PC-3 (cell line): ENCODE data around the gene URB1. TPM values are rescaled to one million over a fixed set of nuclear protein-coding genes. Genes with fewer than 3 reads are reported as not detected.

Experiments used
- ATAC-seq: fragments of 200-7000 bp; cut with Tn5 transposase; 2 replicates; pipeline ENCODE4 v1.9.1; 2020; ENCODE audit warnings: mild to moderate bottlenecking, moderate library complexity
- BruUV-seq: library from RNA; stranded (reverse); fragments of 400-500 nt; replicated peaks from 2 replicates; lab custom pipeline; 2021; lab: Mats Ljungman, UMichigan
- CTCF ChIA-PET: fragments of 300-600 bp; sonication (Branson Sonifier 250); formaldehyde crosslinking; loops from one replicate; lab custom pipeline; 2022; ENCODE audit warnings: antibody characterized with exemption; lab: Charles Lee
- POLR2A ChIA-PET: fragments of 300-600 bp; sonication (Branson Sonifier 250); formaldehyde crosslinking; loops from one replicate; lab custom pipeline; 2022; ENCODE audit warnings: antibody characterized with exemption; ENCODE audit not compliant: unreplicated experiment; lab: Charles Lee
- DNase-seq: peaks from one replicate; pipeline ENCODE4 v3.0.0-alpha.2; 2015
- H2AFZ ChIP-seq: fragments of 300-600 bp; sonication (generic); 2 replicates; pipeline ENCODE4 v1.6.0; 2016; ENCODE audit warnings: antibody characterized with exemption, low read length
- H3F3A ChIP-seq: fragments of 300-600 bp; sonication (generic); one replicate; pipeline ENCODE4 v1.6.0; 2017; ENCODE audit warnings: antibody characterized with exemption, low read length, control low read depth, mild to moderate bottlenecking; ENCODE audit not compliant: unreplicated experiment
- H3K27ac ChIP-seq: fragments of 300-600 bp; sonication (generic); 2 replicates; pipeline ENCODE4 v1.5.1; 2016; ENCODE audit warnings: mild to moderate bottlenecking, low read length
- H3K27me3 ChIP-seq: fragments of 300-600 bp; sonication (generic); 2 replicates; pipeline ENCODE4 v1.6.1; 2016; ENCODE audit warnings: low read length, mixed read lengths
- H3K36me3 ChIP-seq: fragments of 300-600 bp; sonication (generic); 2 replicates; pipeline ENCODE4 v1.6.1; 2016; ENCODE audit warnings: low read depth, mixed run types, low read length, mixed read lengths
- H3K4me1 ChIP-seq: fragments of 300-600 bp; sonication (generic); 2 replicates; pipeline ENCODE4 v1.5.1; 2016; ENCODE audit warnings: low read length; ENCODE audit not compliant: insufficient read depth
- H3K4me2 ChIP-seq: fragments of 300-600 bp; sonication (generic); 2 replicates; pipeline ENCODE4 v1.6.0; 2016; ENCODE audit warnings: low read length
- H3K4me3 ChIP-seq: fragments of 300-600 bp; sonication (generic); 2 replicates; pipeline ENCODE4 v1.5.1; 2016; ENCODE audit warnings: mild to moderate bottlenecking, low read length, mixed read lengths
- H3K79me2 ChIP-seq: fragments of 300-600 bp; sonication (generic); 2 replicates; pipeline ENCODE4 v1.6.1; 2017; ENCODE audit warnings: low read length, mixed read lengths
- H3K9ac ChIP-seq: fragments of 300-600 bp; sonication (generic); 2 replicates; pipeline ENCODE4 v1.6.0; 2016; ENCODE audit warnings: mild to moderate bottlenecking, low read length
- H3K9me2 ChIP-seq: fragments of 300-600 bp; sonication (generic); replicated peaks from 2 replicates; pipeline ENCODE4 v1.6.1; 2016; ENCODE audit warnings: mixed run types, low read length, mixed read lengths
- H3K9me3 ChIP-seq: fragments of 300-600 bp; sonication (generic); 2 replicates; pipeline ENCODE4 v1.6.1; 2016; ENCODE audit warnings: low read length, mixed read lengths
- H4K20me1 ChIP-seq: fragments of 300-600 bp; sonication (generic); 2 replicates; pipeline ENCODE4 v1.6.1; 2016; ENCODE audit warnings: low read length, mixed read lengths
- EZH2 ChIP-seq: fragments of 300-600 bp; sonication (generic); IDR thresholded peaks from one replicate; pipeline ENCODE4 v1.6.1; 2017; ENCODE audit warnings: antibody characterized with exemption, mild to moderate bottlenecking, low read length; ENCODE audit not compliant: unreplicated experiment
- EZH2phosphoT487 ChIP-seq: fragments of 300-600 bp; sonication (generic); IDR thresholded peaks from 2 replicates; pipeline ENCODE4 v1.6.1; 2018; ENCODE audit warnings: mild to moderate bottlenecking, antibody characterized with exemption, low read length, borderline replicate concordance
- intact Hi-C: fragments of 100-400 bp; cut with micrococcal nuclease; formaldehyde crosslinking; loops from 2 replicates; pipeline ENCODE4 v1.9.0; 2023
- total RNA-seq: library from RNA; depleted of rRNA; stranded (reverse); fragments of >200 nt; gene quantifications from 2 replicates; pipeline ENCODE4 v1.2.3, GENCODE V29; 2014
- TF ChIP-seq, protein P1 (sequence below): fragments of 300-600 bp; sonication (generic); conservative IDR thresholded peaks from 2 replicates; pipeline ENCODE4 v1.5.1; 2017; ENCODE audit warnings: antibody characterized with exemption, low read depth, mild to moderate bottlenecking, low read length

Gene URB1
- total RNA-seq, 1 experiment from 2014 or later: 27.8 TPM

DNA sequence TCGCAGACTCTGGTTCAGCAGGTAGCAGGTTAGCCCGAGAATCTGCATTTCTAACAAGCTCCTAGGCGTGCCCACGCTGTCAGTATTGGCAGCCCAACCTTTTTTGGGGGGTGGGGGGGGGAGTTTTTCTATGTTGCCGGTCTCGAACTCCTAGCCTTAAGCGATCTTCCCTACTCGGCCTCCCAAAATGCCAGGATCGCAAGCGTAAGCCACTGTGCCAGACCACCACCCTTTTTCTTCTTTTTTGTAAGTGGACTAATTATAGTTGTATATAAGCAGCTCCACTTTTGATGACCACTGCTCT, 113.5 kb downstream of the URB1 start:
- Histone ChIP-seq H3K4me3 (peak overlapping the region; percentile 92), H3K4me1 (peaks cover 14% of the 10 kb centered on the region), H3K9me2 (no peaks in the 10 kb centered on the region), H3K9me3 (no peaks in the 10 kb centered on the region), H3K9ac (peak overlapping the region; percentile 59), H3K4me2 (peak overlapping the region; percentile 80), H3K79me2 (peaks cover 33% of the 10 kb centered on the region), H3K27me3 (no peaks in the 10 kb centered on the region), H3F3A (no peaks in the 10 kb centered on the region), H3K27ac (peak overlapping the region; percentile 23), H3K36me3 (no peaks in the 10 kb centered on the region; the same call in 1 of the 2 replicates), H4K20me1 (no peaks in the 10 kb centered on the region), H2AFZ (peak overlapping the region; percentile 68)
- TF ChIP-seq EZH2phosphoT487 (no peak), EZH2 (no peak)
- TF ChIP-seq, protein P1, sequence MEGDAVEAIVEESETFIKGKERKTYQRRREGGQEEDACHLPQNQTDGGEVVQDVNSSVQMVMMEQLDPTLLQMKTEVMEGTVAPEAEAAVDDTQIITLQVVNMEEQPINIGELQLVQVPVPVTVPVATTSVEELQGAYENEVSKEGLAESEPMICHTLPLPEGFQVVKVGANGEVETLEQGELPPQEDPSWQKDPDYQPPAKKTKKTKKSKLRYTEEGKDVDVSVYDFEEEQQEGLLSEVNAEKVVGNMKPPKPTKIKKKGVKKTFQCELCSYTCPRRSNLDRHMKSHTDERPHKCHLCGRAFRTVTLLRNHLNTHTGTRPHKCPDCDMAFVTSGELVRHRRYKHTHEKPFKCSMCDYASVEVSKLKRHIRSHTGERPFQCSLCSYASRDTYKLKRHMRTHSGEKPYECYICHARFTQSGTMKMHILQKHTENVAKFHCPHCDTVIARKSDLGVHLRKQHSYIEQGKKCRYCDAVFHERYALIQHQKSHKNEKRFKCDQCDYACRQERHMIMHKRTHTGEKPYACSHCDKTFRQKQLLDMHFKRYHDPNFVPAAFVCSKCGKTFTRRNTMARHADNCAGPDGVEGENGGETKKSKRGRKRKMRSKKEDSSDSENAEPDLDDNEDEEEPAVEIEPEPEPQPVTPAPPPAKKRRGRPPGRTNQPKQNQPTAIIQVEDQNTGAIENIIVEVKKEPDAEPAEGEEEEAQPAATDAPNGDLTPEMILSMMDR: no peak
- CTCF ChIA-PET: interaction anchor here (0.5 kb wide), 1 partner anchor 323 kb away, joined by 5 read pairs; no protein-coding TSS in a partner anchor
- intact Hi-C loops: no loop called here
- DNase-seq (no peak), ATAC-seq (no peak)
- BruUV-seq: TSS peak; percentile 87
- POLR2A ChIA-PET: interaction anchor here (0.7 kb wide), 1 partner anchor 1046 kb away, joined by 17 read pairs; the partner anchor contains the start of gene IFNAR1

GRCh38 chr21:32278518-32279376, 114.1 kb downstream of the URB1 start, which contains the start of gene MIS18A:
Gene MIS18A (minus strand): TSS chr21:32279049. CDS start chr21:32279014, 35 bp downstream.
- no peaks in the 10 kb centered on the region for H3K9me3 ChIP-seq
- peak; percentile 98 for DNase-seq
- H2AFZ ChIP-seq: peak within 1 kb of the TSS; percentile 95
- H3K4me1 ChIP-seq: peaks cover 14% of the 10 kb centered on the region
- peaks cover 33% of the 10 kb centered on the region for H3K79me2 ChIP-seq
- H3K9me2 ChIP-seq: no peaks in the 10 kb centered on the region
- H3K27ac ChIP-seq: peak within 1 kb of the TSS; percentile 23
- H4K20me1 ChIP-seq: no peaks in the 10 kb centered on the region
- peak within 1 kb of the TSS; percentile 86 for H3K9ac ChIP-seq
- no TSS peak for BruUV-seq
- peak within 1 kb of the TSS; percentile 85 for H3K4me2 ChIP-seq
- intact Hi-C loops: no loop called here
- no peaks in the 10 kb centered on the region; the same call in 1 of the 2 replicates for H3K36me3 ChIP-seq
- ChIA-PET CTCF (no interaction called here), POLR2A (interaction anchor here (0.6 to 0.7 kb wide), 2 partner anchors 1046 to 1655 kb away, joined by 17 to 22 read pairs; partner anchors contain the start of gene IFNAR1)
- no peak for TF ChIP-seq EZH2
- TF ChIP-seq, protein P1: no peak
- no peak for TF ChIP-seq EZH2phosphoT487
- H3K4me3 ChIP-seq: peak within 1 kb of the TSS; percentile 92
- no peaks in the 10 kb centered on the region for H3F3A ChIP-seq
- peak; percentile 92 for ATAC-seq
- H3K27me3 ChIP-seq: no peaks in the 10 kb centered on the region

- no peak overlapping the region for H3K27ac ChIP-seq
- no peaks in the 10 kb centered on the region for H3K27me3 ChIP-seq
- H3K36me3 ChIP-seq: no peaks in the 10 kb centered on the region; the same call in 1 of the 2 replicates
- intact Hi-C loops: no loop called here
- peaks cover 33% of the 10 kb centered on the region for H3K79me2 ChIP-seq
- BruUV-seq: TSS peak; percentile 33
- H4K20me1 ChIP-seq: no peaks in the 10 kb centered on the region
- peak overlapping the region; percentile 85 for H3K4me2 ChIP-seq
- no peaks in the 10 kb centered on the region for H3K9me2 ChIP-seq
- H3F3A ChIP-seq: no peaks in the 10 kb centered on the region
- POLR2A ChIA-PET: interaction anchor here (0.6 kb wide), 1 partner anchor 1655 kb away, joined by 22 read pairs; no protein-coding TSS in a partner anchor
- DNase-seq: peak; percentile 27
- peak overlapping the region; percentile 95 for H2AFZ ChIP-seq
- TF ChIP-seq EZH2: no peak
- TF ChIP-seq EZH2phosphoT487: no peak
- H3K9me3 ChIP-seq: no peaks in the 10 kb centered on the region
- H3K4me1 ChIP-seq: peaks cover 14% of the 10 kb centered on the region
- H3K9ac ChIP-seq: peak overlapping the region; percentile 86
- peak overlapping the region; percentile 92 for H3K4me3 ChIP-seq
- peak; percentile 35 for ATAC-seq
- CTCF ChIA-PET: no interaction called here
Observed at GRCh38 chr21:32278103-32278502, 114.7 kb downstream of the URB1 start.
